Measurements from ENCODE around the gene CHURC1.

CHURC1 gene

DNA sequence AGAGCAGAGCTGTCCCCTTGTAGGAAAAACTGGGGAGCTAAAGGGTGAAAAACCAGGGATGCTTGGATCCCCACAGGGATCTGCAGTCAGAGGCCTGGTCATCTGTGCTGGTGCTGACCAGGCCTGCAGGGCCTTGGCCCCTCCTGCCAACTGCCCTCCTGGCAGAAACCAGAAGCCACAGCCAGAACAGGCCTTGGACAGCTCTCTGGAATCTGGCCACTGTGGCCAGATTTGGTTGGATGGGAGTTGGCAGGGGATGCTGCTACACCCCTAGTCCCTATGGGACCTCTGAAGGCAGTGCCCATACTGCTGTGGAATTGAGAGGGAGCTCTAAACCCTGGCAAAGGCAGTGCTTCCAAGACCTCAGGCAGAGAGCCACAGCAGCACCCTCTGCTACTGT lies 37.5 kb downstream of the CHURC1 start:
- no peak overlapping the region for H3K27ac Mint-ChIP-seq
- ATAC-seq (no peak), DNase-seq (no peak)

GRCh38 chr14:64952598-64953309 lies 38.5 kb downstream of the CHURC1 start:
- Mint-ChIP-seq H3K4me3 (no peak overlapping the region), H3K36me3 (ENCODE audit: low read depth) (peaks cover 6% of the 10 kb centered on the region), H3K27ac (no peak overlapping the region), H3K9me3 (no peaks in the 10 kb centered on the region), H3K4me1 (peaks cover 6% of the 10 kb centered on the region), H3K27me3 (no peaks in the 10 kb centered on the region)
- ATAC-seq = peak; percentile 62
- DNase-seq = no peak

More for the DNA sequence above, 37.5 kb downstream of the CHURC1 start:
- H3K9me3 Mint-ChIP-seq = no peaks in the 10 kb centered on the region
- H3K4me3 Mint-ChIP-seq = no peak overlapping the region
- H3K4me1 Mint-ChIP-seq = peaks cover 6% of the 10 kb centered on the region
- peaks cover 6% of the 10 kb centered on the region for H3K36me3 Mint-ChIP-seq (ENCODE audit: low read depth)
- H3K27me3 Mint-ChIP-seq = no peaks in the 10 kb centered on the region

DNA sequence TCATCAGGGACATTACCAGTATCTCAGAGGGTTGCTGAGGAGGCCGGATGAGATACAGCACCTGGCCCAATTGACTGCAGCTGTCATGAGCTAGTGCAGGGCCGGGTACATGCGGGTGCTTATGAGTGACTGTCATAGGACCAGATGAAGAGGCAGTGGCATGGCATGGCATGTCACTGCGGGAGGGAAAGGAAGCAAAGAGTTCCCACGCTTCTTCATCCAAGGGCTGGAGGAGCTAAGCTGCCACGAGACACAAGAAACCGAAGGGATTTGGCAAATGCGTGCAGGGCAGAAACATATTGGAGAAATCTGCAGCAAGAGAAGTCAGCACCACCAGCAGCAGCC lies 39.0 kb downstream of the CHURC1 start:
- H3K9me3 Mint-ChIP-seq = no peaks in the 10 kb centered on the region
- no peak overlapping the region for H3K4me3 Mint-ChIP-seq
- ATAC-seq (no peak), DNase-seq (no peak)
- H3K36me3 Mint-ChIP-seq (ENCODE audit: low read depth) = peaks cover 6% of the 10 kb centered on the region
- no peaks in the 10 kb centered on the region for H3K27me3 Mint-ChIP-seq
- no peak overlapping the region for H3K27ac Mint-ChIP-seq
- peaks cover 6% of the 10 kb centered on the region for H3K4me1 Mint-ChIP-seq

DNA sequence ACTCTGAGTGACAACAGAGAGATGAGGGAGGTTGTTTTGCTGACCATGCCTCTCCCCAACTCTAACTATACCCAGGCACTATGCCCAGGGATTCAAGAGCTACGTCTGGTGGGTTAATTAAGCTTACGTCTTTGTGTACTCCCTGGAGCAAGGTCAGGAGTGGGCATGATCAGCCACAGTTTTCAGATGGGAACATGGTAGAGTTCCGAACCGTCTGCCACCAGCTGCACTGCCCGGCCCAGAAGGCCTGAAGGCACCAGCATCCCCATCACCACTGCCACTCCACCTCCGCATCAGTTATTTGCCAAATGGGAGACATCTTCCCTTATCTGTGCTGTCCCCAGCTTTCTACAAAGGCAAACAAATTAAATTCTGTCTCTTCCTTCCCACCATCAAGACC lies 39.4 kb downstream of the CHURC1 start:
- DNase-seq = no peak
- H3K9me3 Mint-ChIP-seq = no peaks in the 10 kb centered on the region
- no peaks in the 10 kb centered on the region for H3K27me3 Mint-ChIP-seq
- H3K36me3 Mint-ChIP-seq (ENCODE audit: low read depth) = peaks cover 6% of the 10 kb centered on the region
- H3K4me3 Mint-ChIP-seq = no peak overlapping the region
- H3K27ac Mint-ChIP-seq = no peak overlapping the region
- H3K4me1 Mint-ChIP-seq = peaks cover 6% of the 10 kb centered on the region
- no peak for ATAC-seq

- Mint-ChIP-seq H3K36me3 (ENCODE audit: low read depth) (peaks cover 2% of the 10 kb centered on the region), H3K27ac (no peak overlapping the region), H3K9me3 (no peaks in the 10 kb centered on the region), H3K4me3 (no peak overlapping the region), H3K4me1 (peaks cover 6% of the 10 kb centered on the region), H3K27me3 (no peaks in the 10 kb centered on the region)
- no peak for ATAC-seq
- no peak for DNase-seq
Observed at GRCh38 chr14:64954491-64955240, 40.4 kb downstream of the CHURC1 start.

GRCh38 chr14:64955297-64955696 lies 41.0 kb downstream of the CHURC1 start:
- DNase-seq (no peak), ATAC-seq (no peak)
- H3K36me3 Mint-ChIP-seq (ENCODE audit: low read depth) = no peaks in the 10 kb centered on the region
- H3K9me3 Mint-ChIP-seq = no peaks in the 10 kb centered on the region
- H3K27me3 Mint-ChIP-seq = no peaks in the 10 kb centered on the region
- H3K4me3 Mint-ChIP-seq = no peak overlapping the region
- no peak overlapping the region for H3K27ac Mint-ChIP-seq
- peaks cover 6% of the 10 kb centered on the region for H3K4me1 Mint-ChIP-seq

DNA sequence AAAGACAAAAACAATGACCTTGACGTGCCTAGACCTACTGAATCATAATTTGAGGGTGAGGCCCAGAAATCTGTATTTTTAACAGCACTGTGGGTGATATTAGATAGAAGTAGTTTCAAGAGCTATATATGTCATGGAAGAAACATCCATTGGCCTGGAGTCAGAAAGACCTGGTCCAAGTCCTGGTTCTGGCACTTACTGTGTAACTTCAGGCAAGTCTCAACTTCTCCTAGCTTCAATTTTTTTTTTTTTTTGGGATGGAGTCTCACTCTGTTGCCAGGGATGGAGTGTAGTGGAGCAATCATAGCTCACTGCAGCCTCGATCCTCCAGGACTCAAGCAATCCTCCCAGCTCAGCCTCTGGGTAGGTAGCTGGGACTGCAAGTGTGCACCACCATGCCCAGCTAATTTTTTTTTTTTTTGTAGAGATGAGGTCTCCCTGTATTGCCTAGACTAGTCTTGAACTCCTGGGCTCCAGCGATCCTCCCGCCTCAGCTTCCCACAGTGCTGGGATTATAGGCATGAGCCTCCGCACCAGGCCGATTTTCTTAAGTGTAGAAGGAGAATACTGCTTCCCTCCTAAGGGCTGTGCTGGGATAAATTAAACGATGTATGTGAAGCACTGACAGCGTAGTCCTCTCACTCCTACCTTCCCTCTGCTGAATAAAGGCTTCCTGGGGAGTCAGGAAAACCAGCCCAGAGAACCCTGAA lies 42.6 kb downstream of the CHURC1 start:
- Mint-ChIP-seq H3K4me1 (peaks cover 6% of the 10 kb centered on the region), H3K27me3 (no peaks in the 10 kb centered on the region), H3K4me3 (no peak overlapping the region), H3K36me3 (ENCODE audit: low read depth) (no peaks in the 10 kb centered on the region), H3K27ac (no peak overlapping the region), H3K9me3 (no peaks in the 10 kb centered on the region)
- ATAC-seq (no peak), DNase-seq (no peak)

GRCh38 chr14:64958201-64958600 lies 43.9 kb downstream of the CHURC1 start:
- H3K27me3 Mint-ChIP-seq = no peaks in the 10 kb centered on the region
- ATAC-seq (no peak), DNase-seq (no peak)
- no peak overlapping the region for H3K27ac Mint-ChIP-seq
- H3K4me3 Mint-ChIP-seq = no peak overlapping the region
- no peaks in the 10 kb centered on the region for H3K36me3 Mint-ChIP-seq (ENCODE audit: low read depth)
- peaks cover 2% of the 10 kb centered on the region for H3K4me1 Mint-ChIP-seq
- H3K9me3 Mint-ChIP-seq = no peaks in the 10 kb centered on the region

DNA sequence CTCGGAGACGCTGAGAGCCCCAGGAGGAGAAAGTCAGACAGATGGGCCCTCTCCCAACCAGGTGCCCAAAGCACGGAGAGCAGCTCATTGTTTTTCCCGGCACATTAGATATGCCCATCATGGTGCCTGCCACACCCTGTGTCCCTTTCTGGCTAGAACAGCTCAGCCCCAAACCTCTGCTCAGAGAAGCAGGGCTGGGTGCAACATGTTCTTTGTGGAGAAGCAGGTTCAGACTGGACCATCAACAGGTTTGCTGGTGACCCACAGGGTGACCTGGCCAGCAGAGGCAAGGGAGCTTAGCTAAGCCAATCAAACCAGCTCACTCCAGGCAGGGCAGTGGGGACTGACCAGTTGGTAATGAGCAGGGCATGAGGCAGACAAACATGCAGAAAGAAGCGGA lies 44.5 kb downstream of the CHURC1 start:
- H3K36me3 Mint-ChIP-seq (ENCODE audit: low read depth) = no peaks in the 10 kb centered on the region
- no peaks in the 10 kb centered on the region for H3K27me3 Mint-ChIP-seq
- DNase-seq (no peak), ATAC-seq (no peak)
- no peak overlapping the region for H3K27ac Mint-ChIP-seq
- peaks cover 2% of the 10 kb centered on the region for H3K4me1 Mint-ChIP-seq
- no peak overlapping the region for H3K4me3 Mint-ChIP-seq
- H3K9me3 Mint-ChIP-seq = no peaks in the 10 kb centered on the region

GRCh38 chr14:64960762-64961276 lies 46.6 kb downstream of the CHURC1 start:
- Mint-ChIP-seq H3K27ac (no peak overlapping the region), H3K4me1 (no peaks in the 10 kb centered on the region), H3K27me3 (no peaks in the 10 kb centered on the region), H3K9me3 (no peaks in the 10 kb centered on the region), H3K36me3 (ENCODE audit: low read depth) (no peaks in the 10 kb centered on the region), H3K4me3 (no peak overlapping the region)
- ATAC-seq (no peak), DNase-seq (no peak)

DNA sequence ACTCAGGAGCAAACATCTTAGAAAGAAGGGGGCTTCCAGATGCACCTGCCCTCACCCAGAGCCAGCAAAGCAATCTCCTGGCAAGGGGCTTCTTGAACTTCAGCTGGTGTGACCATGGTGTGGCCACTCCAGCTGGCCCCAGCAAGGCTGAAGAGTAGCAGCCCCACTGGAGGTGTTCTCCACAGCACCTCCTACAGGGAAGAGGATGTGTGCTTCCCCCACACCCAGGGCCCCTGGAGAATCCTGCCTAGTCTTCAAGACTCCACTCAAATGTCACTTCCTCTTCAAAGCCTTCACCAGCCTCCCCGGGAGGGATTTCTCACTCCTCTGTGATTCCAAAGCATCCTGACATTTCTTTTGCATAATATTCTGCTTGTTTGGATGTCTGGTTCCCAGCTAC lies 49.4 kb downstream of the CHURC1 start:
- no peak for ATAC-seq
- H3K9me3 Mint-ChIP-seq = no peaks in the 10 kb centered on the region
- H3K27ac Mint-ChIP-seq = no peak overlapping the region

DNA sequence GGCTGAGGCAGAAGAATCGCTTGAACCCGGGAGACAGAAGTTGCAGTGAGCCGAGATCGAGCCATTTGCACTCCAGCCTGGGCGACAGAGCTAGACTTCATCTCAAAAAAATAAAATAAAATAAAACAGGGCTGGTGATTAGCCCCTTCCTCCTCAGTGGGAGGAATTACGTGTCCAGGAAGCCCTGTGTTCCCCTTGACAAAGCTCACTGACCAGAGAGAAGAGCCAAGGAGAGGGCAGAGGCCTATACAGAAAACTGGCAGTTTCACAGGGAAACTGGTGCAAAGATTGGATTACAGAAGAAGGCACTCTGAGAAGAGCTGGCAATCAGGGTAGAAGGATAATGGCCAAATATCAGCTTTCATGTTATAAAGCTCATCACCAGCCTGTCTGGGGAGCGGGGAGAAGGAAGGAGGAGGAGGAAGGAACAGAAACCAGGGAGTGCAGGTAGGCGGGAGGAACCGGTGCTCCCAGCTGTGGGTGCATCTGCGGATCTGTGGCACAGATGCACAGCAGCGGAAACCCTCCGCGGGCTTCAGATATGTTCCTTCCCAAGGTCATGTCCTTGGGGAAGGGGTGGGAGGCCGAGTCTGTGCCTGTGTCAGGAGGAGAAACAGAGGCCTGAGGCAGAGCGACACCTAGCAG lies 51.2 kb downstream of the CHURC1 start:
- Mint-ChIP-seq H3K9me3 (no peaks in the 10 kb centered on the region), H3K4me3 (no peak overlapping the region), H3K4me1 (peaks cover 2% of the 10 kb centered on the region), H3K36me3 (ENCODE audit: low read depth) (no peaks in the 10 kb centered on the region), H3K27ac (no peak overlapping the region), H3K27me3 (no peaks in the 10 kb centered on the region)
- ATAC-seq (no peak), DNase-seq (no peak)

More for the DNA sequence above, 49.4 kb downstream of the CHURC1 start:
- peaks cover 2% of the 10 kb centered on the region for H3K4me1 Mint-ChIP-seq
- no peak overlapping the region for H3K4me3 Mint-ChIP-seq
- no peak for DNase-seq
- no peaks in the 10 kb centered on the region for H3K27me3 Mint-ChIP-seq
- no peaks in the 10 kb centered on the region for H3K36me3 Mint-ChIP-seq (ENCODE audit: low read depth)

DNA sequence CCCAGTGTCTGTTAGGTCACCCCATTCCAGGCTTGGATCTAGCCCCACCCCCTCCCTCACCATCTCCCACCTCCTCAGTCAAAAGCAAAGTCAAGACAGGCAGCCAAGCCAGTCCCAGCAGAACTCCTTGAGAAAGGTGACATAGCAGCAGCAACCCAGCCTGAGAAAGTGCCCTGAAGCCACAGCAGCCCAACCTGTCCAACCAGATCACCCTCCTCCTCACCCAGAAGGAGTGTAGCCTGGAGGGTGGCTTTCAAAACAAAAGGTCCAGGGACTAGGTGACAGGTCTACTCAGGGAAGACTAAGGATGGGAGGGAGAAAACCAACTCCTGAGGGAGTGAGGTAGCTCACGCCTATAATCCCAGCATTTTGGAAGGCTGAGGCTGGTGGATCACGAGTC lies 52.7 kb downstream of the CHURC1 start:
- Mint-ChIP-seq H3K27me3 (peaks cover 3% of the 10 kb centered on the region), H3K27ac (no peak overlapping the region), H3K36me3 (ENCODE audit: low read depth) (no peaks in the 10 kb centered on the region), H3K4me3 (no peak overlapping the region), H3K4me1 (peaks cover 8% of the 10 kb centered on the region), H3K9me3 (no peaks in the 10 kb centered on the region)
- DNase-seq (no peak), ATAC-seq (no peak)

DNA sequence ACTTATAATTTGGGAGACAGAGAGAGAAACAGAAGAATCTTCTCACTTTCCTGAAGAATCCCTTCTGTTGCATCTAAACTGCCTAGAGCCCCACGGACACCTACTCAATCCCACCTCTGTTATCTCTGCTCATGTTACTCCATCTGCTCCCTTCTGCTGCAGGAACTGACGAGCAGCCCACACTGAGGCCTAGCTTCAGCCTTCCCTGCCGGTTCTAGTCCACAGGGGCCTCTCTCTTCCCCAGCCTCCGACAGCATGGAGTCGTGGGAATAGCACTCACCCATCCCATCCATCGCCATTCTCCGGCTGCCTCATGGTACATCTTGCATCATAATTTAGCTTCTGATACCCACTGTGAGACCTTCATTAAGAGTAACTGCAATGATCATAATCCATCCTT lies 53.9 kb downstream of the CHURC1 start:
- Mint-ChIP-seq H3K9me3 (no peaks in the 10 kb centered on the region), H3K4me1 (peaks cover 9% of the 10 kb centered on the region), H3K36me3 (ENCODE audit: low read depth) (no peaks in the 10 kb centered on the region), H3K4me3 (no peak overlapping the region), H3K27ac (no peak overlapping the region), H3K27me3 (peaks cover 3% of the 10 kb centered on the region)
- no peak for DNase-seq
- ATAC-seq = no peak

All from activated naive CD8-positive, alpha-beta T cell treated with anti-CD3 and anti-CD28 coated beads, Interleukin-2, amount 50 U/mL, for 24 hours (primary cell).